ENCODE data around the gene DCLRE1A.
A peak's percentile ranks its signal among the peaks of the same experiment; 100 is the strongest.

DCLRE1A gene

DNA sequence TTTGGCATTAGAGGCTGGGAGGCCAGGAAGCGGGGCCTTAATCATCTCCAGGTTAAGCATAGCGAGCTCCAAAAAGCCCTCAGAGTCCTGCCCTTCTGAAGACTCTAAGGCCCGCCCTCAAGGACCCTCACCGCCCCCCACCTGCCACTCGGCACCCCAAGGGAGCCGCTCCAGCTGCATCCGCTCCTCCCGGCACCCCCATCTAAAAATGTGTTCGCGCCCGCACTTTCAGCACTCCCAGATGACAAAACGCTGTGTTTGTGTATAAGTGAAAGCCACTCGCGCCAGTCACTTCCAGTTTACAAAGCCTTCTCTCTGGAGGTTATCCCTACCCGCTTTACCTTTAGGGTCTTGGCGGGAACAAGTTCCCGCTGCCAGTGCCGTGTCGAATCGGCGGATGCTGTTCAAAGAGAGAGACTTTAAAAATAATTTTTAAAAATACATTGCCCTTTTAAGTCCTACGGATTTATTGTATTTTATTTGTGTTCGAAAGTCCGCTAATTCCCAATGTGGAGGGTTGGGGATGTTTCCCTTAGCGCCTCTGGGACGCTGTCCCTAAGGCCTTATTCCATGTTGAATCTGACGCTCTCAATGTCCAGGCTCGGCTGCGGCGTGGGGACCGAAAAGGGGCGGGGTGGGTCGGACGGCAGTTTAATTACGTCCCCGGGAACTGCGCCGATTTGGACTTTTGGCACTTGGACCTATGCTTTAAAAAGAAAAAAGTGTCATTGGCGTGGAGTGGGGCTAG lies at the start of gene DCLRE1A, which contains the start of gene NHLRC2:
TSS of gene DCLRE1A (minus strand) at position 70 of the 748 bp plus-strand sequence. CDS start 900 bp downstream, outside the sequence.
TSS of gene NHLRC2 (plus strand) at position 649 of the 748 bp plus-strand sequence. CDS start 212 bp downstream, outside the sequence.
- DNase-seq (ENCODE audit: low read depth): peak; percentile 60

DNA sequence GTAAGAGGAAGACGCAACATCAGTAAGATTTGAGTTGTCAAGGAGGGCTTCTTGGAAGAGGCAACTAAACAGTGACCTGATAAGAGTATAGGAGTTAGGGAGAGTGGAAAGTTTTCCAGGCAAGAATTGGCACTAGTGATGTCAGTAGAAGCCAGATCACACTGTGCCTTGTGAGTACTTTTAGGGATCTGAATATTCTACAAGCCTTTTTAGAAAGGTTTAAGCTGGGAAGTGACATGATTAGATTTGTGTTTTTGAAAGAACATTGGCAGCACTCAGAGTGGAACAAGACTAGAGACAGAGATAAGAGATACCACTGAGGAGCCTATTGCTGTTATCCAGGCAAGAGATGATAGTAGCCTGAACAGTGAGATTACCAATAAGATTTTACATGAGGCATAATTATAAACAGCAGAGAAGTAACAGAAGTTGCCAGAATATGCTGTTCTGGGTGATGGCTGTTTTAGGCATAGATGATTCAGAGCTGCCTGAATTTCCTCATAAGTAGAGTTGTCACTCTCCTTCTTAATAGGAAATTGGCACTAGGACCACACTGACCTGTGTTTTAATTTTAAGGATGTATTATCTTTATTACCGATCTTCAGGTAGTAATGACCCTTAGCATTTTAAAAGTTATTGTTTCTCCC lies 46.2 kb upstream of the DCLRE1A start:
- no peak for DNase-seq (ENCODE audit: low read depth)

DNA sequence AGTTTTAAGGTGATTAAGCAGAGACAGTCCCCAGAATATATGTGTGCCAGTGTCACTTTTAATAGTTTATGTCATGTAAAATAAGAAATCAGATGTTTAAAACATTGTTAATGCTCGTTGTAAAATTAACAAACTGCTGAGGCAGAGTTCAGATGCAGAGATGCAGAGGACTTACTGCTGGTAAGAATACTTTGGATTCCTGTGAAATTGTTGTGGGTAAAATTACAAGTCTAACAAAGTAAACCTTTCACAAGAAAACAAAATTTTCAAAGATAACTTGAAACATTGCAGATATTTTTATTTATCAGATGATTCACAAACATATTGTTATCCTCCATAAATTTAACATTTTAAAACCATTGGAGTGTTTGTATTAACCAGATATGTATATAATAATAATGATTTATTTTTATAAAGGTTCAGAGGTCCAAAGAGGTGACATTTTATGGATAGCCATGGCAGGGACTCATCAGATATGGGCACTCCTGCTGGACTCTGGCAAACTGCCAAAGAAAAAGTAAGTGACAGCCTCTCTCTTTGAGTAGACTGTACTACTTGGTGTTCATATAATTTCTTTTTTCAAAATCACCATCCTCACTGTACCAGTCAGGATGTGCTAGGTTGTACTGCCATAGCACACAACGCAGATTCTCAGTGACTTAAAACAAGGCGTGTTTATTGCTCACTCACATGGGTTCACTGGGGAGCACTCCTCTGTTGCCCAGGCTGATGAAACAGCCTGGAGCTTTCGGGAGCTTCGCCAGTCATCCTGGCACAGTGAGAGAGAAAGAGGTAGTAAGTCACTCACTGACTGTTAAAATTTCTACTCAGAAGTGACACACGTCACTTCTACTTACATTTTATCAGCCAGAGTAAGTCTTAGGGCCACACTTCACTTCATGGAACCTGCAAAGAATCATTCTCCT lies 44.1 kb upstream of the DCLRE1A start:
- DNase-seq (ENCODE audit: low read depth): no peak

DNA sequence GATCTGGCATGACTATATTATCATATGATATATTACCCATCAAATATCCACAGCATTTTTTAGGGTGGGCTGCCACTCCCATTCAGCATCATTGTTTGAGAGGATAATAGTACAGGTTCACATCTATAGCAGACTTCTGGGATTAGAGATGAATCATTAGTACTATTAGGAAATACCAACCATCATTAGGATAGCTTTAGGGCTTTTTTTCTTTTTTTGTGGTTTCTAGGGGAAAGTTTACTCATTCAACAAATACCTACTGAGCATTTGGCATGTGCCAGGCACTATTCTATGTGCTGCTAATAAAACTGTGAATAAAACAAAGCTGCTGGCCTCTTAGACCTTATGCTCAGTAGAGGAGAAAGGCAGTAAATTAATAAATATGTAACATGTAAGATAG lies 41.1 kb upstream of the DCLRE1A start:
- DNase-seq (ENCODE audit: low read depth): no peak

DNA sequence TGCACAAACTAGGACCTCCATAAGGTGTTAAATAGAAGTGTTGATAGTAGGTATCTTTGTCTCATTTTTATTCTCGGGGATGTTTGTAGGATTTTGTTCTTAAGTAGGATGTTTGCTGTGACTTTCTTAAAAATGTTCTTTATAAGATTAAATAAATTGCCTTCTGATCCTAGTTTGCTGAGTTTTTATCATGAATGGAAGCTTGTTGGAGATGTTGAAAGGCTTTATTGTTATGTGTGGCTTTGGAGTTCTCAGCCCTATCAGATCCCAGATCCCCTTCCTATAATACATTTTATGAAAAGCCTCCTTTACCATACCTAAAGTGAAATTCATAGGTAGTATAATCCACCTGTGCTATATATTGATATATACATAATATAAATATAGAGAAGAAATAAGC lies 40.7 kb upstream of the DCLRE1A start:
- DNase-seq (ENCODE audit: low read depth): no peak

DNA sequence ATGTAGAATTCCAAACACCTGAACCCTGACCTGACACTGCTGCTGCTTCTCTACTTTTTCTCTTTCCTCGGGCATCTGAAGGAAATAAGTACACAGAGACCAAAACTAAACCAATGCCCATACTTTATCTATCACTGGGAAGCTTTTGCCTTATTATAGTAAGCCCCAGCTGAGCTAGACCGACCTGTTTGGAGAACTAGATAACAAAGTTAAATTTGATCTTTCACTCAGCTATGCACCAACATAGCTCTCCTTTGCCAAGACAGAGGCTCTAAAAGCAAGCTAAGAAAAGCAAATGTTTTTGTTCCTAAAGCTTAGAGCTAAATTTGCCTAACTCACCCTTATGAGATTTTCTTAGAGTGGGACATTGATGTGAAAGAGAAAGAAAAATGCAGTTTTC lies 39.7 kb upstream of the DCLRE1A start:
- DNase-seq (ENCODE audit: low read depth): no peak

DNA sequence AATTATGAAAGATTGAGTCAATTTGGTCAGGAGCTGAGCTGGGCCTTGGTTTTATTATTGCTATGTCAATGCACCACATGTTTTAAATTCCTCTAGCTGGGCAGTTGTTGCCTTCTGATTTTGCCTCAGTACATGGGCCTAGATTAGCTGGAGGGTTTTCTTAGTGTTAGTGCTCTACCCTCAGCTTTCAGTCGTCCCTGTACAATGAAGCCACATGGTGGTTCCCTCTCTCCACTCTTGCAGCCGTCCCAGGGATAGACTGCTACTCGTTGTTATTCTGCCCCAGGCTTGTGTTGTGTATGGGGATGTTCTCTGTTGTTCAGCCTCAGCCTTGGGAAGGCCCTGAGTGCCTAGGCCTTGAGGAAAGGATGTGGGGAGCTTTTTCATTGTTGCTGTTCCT lies 37.6 kb upstream of the DCLRE1A start:
- no peak for DNase-seq (ENCODE audit: low read depth)

DNA sequence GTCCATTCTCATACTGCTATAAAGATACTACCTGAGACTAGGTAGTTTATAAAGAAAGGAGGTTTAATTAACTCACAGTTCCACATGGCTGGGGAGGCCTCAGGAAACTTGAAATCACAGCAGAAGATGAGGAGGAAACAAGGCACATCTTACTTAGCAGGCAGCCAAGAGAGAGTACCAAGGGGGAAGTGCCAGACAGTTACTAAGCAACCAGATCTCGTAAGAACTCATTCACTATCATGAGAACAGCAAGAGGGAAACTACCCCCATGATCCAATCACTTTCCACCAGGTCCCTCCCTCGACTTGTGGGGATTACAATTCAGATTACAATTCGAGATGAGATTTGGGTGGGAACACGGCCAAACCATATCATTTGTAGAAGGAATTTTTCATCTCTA lies 36.9 kb upstream of the DCLRE1A start:
- DNase-seq (ENCODE audit: low read depth): no peak

DNA sequence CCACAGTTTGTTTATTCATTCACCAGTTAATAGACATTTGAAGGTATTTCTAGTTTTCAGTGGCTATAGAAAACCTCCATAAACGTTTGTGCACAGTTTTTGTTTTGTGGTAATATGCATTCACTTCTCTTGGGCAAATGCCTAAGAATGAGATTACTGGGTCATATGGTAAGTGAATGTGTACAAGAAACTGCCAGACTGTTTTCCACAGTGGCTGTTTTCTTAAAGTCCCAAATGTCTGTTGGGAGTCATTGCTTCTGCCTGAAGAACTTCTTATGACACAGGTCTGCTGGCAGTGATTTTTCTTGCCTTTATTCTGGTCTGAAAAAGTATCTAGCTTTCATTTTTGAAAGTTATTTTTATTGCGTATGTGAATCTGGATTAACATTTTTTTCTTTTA lies 36.0 kb upstream of the DCLRE1A start:
- DNase-seq (ENCODE audit: low read depth): no peak

DNA sequence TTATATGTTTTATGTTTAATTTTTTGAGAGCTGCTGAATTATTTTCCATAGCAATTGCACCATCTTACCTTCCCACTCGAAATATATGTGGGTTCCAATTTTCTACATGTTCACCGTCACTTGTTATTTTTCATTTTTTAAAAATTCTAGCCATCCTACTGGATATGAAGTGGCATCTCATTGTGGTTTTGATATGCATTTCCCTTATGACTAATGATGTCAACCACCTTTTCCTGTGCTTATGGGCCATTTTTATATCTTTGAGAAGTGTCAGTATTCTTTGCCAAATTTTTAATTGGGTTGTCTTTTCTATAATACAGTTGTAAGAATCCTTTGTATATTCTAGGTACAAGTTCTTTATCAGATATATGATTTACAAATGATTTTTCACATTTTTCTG lies 28.4 kb upstream of the DCLRE1A start:
- DNase-seq (ENCODE audit: low read depth): no peak

DNA sequence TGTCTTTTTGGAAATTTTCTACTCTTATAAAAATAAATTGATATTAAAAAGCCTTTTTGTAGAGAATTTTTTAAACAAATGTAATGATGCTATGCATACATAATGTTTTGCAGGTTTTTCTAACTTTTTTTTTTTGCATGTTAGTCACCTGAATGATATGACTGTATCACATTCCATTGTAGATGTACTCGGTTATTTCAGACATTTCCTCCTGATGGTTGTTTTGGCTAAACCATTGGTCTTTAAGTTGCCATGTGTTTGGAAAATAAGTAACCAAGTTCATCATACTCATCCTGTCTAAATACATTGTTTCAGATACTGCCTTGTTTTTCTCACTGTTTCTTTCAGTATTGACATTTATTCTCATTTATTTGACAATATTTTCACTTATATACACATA lies 26.4 kb upstream of the DCLRE1A start:
- no peak for DNase-seq (ENCODE audit: low read depth)

DNA sequence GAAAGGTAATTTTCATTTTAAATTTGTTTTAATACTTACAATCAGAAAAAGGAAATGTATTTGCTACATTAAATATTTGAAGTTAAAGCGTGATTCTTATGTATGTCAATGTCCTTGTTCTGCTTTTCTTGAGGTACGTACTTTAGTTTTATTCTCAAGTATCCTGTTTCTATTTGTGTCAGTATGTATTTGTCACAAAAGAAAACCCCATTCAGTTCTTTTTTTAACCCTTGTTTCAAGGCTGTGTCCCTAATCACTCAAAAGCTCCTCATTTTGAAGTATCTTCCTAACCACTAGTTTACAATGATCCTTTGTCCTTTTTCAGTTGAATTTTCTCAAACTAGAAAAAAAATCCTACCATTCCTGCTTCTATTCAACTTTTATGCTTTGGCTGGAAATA lies 25.8 kb upstream of the DCLRE1A start:
- no peak for DNase-seq (ENCODE audit: low read depth)

DNA sequence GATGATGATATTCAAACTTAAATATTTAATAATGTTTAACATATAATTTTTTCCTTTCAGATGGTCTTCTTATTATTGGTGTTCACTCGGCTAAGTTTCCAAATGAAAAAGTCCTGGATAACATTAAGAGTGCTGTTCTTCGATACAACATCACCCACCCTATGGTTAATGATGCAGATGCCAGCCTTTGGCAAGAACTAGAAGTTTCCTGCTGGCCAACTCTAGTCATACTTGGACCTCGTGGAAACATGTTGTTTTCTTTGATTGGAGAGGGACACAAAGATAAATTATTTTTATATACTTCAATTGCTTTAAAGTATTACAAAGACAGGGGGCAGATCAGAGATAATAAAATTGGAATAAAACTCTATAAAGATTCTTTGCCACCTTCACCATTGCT lies 22.6 kb upstream of the DCLRE1A start:
- DNase-seq (ENCODE audit: low read depth): no peak

DNA sequence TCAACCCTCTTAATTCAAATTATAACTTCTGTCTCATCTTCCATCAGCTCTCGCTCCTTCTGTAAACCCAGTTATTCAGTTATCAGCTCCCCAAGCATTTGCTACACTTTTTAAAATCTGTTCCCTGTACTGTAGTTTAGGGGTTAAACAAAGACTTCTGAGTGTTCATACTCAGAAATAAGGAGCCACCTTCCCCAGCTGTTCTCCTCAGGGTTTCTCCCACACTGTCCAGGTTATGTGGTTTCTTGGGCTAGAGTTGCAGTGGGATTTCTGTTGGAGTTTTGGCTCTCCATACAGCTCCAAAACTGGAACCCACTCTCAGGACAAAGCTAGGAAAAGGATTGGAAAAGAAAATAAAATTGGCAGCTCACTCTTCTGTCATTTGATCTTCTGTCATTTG lies 21.3 kb upstream of the DCLRE1A start:
- DNase-seq (ENCODE audit: low read depth): no peak

DNA sequence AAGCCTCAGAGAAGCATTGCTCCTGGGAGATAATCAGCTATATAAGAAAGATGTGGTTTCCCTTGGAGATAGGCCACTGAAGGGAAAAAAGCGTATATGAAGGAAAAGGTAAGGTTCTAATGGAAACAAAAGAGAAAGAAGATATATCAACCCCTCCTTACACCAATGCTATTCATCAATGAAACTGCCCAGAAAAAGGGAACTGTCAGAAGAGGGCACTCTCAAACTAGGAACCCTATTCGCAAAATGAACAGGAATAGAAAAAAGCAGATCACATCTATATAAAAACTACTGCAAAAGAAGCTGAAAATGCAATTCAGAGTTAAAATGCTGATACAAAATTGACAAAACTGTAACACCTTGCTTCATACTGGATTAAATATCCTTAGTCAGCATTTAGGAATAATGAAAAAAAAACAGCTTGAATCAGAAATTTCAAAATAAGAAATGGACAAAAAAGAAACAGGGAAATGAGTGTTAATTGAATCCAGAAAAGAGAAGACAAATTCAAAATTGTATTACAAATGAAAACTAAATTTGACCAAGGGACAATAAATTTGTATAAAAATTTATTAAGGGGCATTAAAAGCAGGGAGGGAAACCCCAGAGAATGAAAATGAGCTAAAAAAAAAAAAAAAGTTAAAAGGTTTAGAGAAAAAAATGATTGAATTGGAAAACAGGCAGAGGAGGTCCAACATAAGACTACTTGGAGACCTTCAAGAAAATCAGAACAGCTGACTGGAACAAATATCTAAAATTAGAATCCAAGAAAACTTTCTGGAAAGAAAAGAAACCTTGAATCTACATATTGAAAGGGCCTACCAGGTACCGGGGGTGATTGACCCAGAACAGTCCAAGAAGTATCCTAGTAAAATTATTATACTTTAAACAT lies 18.5 kb upstream of the DCLRE1A start:
- no peak for DNase-seq (ENCODE audit: low read depth)

DNA sequence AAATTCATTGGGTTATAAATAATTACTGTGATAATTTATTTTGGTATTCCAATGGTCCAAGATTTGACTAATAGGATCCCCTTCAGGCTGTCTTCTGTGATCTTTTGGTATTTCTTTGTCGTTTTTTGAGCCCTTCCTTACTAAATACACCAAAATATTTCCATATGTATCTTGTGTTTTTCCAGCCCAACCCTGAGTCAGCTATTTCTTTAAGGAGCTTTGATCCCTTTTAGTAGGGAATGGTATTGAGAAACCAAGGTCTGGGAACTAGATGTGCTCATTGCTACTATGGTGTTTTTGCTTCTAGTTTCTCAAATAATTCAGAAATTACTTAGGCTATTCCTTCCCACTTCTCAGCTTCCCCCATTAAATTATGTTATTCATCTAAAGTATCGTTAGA lies 15.9 kb upstream of the DCLRE1A start:
- no peak for DNase-seq (ENCODE audit: low read depth)

DNA sequence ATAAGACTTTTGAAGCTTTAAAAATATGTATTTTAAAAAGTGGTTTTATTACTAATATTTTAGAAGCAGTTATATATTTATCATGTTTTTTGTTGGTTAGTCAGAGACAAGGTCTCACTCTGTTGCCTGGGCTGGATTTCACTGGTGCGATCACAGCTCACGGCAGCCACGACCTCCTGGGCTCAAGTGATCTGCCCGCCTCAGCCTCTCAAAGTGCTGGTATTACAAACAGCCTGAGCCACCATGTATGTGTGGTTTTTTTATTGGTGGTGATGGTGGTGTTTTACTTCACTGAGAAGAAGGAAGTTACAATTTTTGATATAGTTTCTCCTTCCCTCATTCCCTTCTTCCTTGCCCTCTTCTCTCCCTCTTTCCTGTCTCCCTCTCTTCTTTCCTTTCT lies 14.0 kb upstream of the DCLRE1A start:
- no peak for DNase-seq (ENCODE audit: low read depth)

DNA sequence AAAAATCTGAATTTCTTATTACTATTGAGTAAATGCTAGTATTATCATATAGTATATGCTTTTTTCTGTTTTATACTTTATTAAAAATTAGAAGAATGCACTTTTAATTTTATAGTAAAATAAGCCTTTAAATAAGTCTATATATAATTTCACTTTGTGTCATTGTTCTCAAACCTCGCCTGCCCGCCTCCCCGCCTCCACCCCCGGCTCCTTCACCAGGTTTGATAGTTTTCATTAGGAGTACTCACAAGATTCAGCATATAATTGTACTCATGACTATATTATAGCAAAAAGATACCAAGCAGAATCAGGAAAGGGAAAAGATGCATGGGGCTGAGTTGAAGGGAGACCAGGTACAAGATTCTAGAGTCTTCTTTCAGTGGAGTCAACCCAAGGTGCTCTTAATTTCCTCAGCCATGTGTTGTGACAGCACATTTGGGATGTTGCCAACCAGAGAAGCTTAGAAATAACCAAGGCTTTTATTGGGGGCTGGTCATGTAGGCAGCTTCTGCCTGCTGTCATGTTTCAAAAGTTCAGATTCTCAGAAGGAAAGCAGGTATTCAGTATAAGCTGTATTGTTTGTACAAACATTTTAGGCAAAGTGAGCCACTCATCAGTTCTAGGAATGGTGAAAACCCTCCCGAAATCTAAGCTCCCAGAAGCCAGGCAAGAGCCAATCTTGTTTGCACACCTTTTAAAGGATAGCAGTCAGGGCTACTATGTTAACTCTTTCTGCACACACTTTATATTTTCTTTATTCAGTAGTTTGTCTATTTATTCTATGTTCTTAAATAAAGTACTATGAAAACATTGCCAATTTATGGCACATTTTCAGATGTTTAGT lies 12.9 kb upstream of the DCLRE1A start:
- DNase-seq (ENCODE audit: low read depth): no peak

DNA sequence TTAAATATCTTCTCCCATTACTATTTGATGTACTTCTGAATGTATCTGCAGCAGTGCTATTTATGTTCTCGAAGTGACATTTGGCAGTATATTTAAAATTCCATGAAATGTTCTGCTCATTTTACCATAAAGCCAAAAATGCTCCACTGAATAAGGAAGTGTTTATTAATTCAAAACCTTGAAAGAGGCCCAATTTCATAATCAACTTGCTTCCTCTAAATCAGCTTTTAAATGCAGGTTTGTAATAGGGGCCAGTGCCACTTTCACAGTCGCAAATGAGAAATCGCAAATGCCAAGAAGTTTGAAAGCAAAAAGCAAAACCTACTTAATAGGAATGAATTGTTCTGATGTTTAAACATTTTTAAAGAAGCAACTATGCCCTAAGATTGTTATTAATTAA lies 12.0 kb upstream of the DCLRE1A start:
- no peak for DNase-seq (ENCODE audit: low read depth)

DNA sequence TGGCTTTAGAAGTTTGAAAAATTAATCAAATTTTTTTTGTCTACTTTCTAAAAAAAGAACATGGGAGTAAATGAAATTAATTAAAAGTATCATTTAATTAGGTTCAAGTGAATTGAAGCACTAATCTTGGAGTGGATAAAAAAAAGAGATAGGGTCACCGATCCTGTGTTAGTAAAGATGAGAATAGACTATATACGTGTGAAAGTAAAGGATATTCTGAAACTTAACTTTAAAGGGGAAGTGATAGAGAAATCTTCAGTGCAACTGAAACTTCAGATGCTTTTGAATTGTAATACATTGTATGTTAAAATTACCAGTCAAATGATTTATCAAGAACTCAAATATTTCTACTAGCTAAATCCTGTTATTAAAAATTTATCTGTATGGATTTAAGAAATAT lies 5.4 kb upstream of the DCLRE1A start:
- no peak for DNase-seq (ENCODE audit: low read depth)

DNA sequence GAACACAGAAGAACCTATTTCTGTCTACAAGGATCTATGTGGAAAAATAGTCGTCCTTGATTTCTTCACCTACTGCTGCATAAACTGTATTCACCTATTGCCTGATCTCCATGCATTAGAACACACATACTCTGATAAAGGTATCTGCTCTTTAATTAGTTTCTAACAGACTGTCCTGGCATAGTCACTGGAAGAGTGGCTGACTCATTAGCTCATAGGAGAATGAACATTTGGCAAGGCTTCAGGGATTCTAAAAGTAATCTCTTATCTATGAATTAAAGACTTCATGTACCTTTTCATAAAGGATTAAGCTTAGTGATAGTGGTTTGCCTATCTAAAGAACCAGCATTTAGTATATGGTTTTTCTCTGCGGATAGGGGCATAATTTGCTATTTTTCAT lies 4.7 kb upstream of the DCLRE1A start:
- DNase-seq (ENCODE audit: low read depth): no peak

Measured in stromal cell of bone marrow (primary cell).